ENCODE measurements around the gene ART4. TPM values are rescaled to one million over a fixed set of nuclear protein-coding genes. Genes with fewer than 3 reads are reported as not detected.

ART4 gene
- total RNA-seq, 1 experiment from 2014 or later, result not detected

GRCh38 chr12:14781563-14781962 is 61.8 kb downstream of the ART4 start:
- Mint-ChIP-seq H3K4me3 (ENCODE audit: low read depth, unreplicated experiment) (no peak overlapping the region), H3K27ac (ENCODE audit: unreplicated experiment) (no peak overlapping the region), H3K36me3 (ENCODE audit: insufficient read depth, unreplicated experiment) (peaks cover 11% of the 10 kb centered on the region), H3K27me3 (ENCODE audit: unreplicated experiment) (no peaks in the 10 kb centered on the region), H3K9me3 (ENCODE audit: low read depth, unreplicated experiment) (no peaks in the 10 kb centered on the region), H3K4me1 (ENCODE audit: low read depth, unreplicated experiment) (peaks cover 20% of the 10 kb centered on the region)
- BruUV-seq (replicated peaks), result no TSS peak
- TF ChIP-seq, protein P1, sequence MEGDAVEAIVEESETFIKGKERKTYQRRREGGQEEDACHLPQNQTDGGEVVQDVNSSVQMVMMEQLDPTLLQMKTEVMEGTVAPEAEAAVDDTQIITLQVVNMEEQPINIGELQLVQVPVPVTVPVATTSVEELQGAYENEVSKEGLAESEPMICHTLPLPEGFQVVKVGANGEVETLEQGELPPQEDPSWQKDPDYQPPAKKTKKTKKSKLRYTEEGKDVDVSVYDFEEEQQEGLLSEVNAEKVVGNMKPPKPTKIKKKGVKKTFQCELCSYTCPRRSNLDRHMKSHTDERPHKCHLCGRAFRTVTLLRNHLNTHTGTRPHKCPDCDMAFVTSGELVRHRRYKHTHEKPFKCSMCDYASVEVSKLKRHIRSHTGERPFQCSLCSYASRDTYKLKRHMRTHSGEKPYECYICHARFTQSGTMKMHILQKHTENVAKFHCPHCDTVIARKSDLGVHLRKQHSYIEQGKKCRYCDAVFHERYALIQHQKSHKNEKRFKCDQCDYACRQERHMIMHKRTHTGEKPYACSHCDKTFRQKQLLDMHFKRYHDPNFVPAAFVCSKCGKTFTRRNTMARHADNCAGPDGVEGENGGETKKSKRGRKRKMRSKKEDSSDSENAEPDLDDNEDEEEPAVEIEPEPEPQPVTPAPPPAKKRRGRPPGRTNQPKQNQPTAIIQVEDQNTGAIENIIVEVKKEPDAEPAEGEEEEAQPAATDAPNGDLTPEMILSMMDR (IDR thresholded peaks at IDR 0.05; ENCODE audit: unreplicated experiment), result no peak
- no peak for DNase-seq
- intact Hi-C loops (cut with micrococcal nuclease; ENCODE audit: unreplicated experiment), result no loop called here
- CTCF ChIA-PET, result no interaction called here

DNA sequence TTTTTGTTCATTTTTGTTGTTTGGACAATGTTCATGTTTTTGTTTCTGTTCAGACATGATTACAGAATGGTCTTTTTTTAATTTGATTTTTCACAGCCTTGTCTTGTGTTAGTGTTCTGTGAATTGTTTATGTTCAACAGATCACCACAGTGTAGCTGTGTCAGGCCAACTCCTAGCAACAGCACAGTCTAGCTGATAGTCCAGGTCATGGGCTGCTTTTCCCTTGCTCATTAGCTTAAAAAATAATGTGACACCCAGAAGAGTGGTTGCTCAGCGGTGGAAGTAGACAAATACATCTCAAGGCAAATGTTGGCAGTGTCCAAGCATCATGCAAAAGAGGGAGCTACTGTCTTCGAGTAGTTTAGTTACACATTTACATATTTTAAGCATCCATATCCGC is 62.5 kb downstream of the ART4 start:
- no peak overlapping the region for H3K4me3 Mint-ChIP-seq (ENCODE audit: low read depth, unreplicated experiment)
- no peaks in the 10 kb centered on the region for H3K9me3 Mint-ChIP-seq (ENCODE audit: low read depth, unreplicated experiment)
- no peak for DNase-seq
- H3K4me1 Mint-ChIP-seq (ENCODE audit: low read depth, unreplicated experiment), result peaks cover 27% of the 10 kb centered on the region
- TF ChIP-seq, protein P1 (IDR thresholded peaks at IDR 0.05; ENCODE audit: unreplicated experiment), result no peak
- CTCF ChIA-PET, result interaction anchor here (0.6 kb wide), 1 partner anchor 9 kb away, joined by 3 read pairs; no protein-coding TSS in a partner anchor
- H3K36me3 Mint-ChIP-seq (ENCODE audit: insufficient read depth, unreplicated experiment), result peaks cover 12% of the 10 kb centered on the region
- no peaks in the 10 kb centered on the region for H3K27me3 Mint-ChIP-seq (ENCODE audit: unreplicated experiment)
- intact Hi-C loops (cut with micrococcal nuclease; ENCODE audit: unreplicated experiment), result no loop called here
- no peak overlapping the region for H3K27ac Mint-ChIP-seq (ENCODE audit: unreplicated experiment)
- no TSS peak for BruUV-seq (replicated peaks)

GRCh38 chr12:14779834-14780233 is 63.5 kb downstream of the ART4 start:
- Mint-ChIP-seq H3K4me1 (ENCODE audit: low read depth, unreplicated experiment) (peaks cover 31% of the 10 kb centered on the region), H3K27me3 (ENCODE audit: unreplicated experiment) (no peaks in the 10 kb centered on the region), H3K27ac (ENCODE audit: unreplicated experiment) (no peak overlapping the region), H3K9me3 (ENCODE audit: low read depth, unreplicated experiment) (no peaks in the 10 kb centered on the region), H3K4me3 (ENCODE audit: low read depth, unreplicated experiment) (no peak overlapping the region), H3K36me3 (ENCODE audit: insufficient read depth, unreplicated experiment) (peaks cover 19% of the 10 kb centered on the region)
- DNase-seq, result no peak
- TF ChIP-seq, protein P1 (IDR thresholded peaks at IDR 0.05; ENCODE audit: unreplicated experiment), result no peak
- CTCF ChIA-PET, result no interaction called here
- BruUV-seq (replicated peaks), result no TSS peak
- intact Hi-C loops (cut with micrococcal nuclease; ENCODE audit: unreplicated experiment), result no loop called here

DNA sequence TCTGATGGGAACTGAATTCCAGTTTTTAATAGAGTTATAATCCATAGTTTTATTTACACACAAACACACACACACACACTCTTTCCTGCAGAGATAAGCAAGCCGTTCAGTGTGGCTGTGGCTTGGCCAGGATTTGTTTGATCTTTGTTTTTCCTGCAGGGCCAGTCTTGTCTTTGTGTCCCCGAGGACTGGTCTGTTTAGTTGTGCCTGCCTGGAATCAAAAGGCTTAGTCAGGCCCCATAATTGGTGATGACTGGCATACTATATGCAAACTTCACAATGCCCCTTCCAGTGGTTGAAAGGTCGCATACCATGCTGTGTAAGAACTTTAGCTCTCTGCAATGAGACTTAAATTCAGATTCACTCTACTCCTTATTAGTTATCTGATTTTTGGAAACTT is 66.1 kb downstream of the ART4 start:
- CTCF ChIA-PET, result interaction anchor here (0.8 kb wide), 1 partner anchor 26 kb away, joined by 4 read pairs; the partner anchor contains the start of genes C12orf60 and WBP11
- peak; percentile 46 for DNase-seq
- Mint-ChIP-seq H3K27ac (ENCODE audit: unreplicated experiment) (peak overlapping the region; percentile 52), H3K4me1 (ENCODE audit: low read depth, unreplicated experiment) (peaks cover 35% of the 10 kb centered on the region), H3K4me3 (ENCODE audit: low read depth, unreplicated experiment) (peak overlapping the region; percentile 98), H3K36me3 (ENCODE audit: insufficient read depth, unreplicated experiment) (peaks cover 37% of the 10 kb centered on the region), H3K27me3 (ENCODE audit: unreplicated experiment) (no peaks in the 10 kb centered on the region), H3K9me3 (ENCODE audit: low read depth, unreplicated experiment) (no peaks in the 10 kb centered on the region)
- no TSS peak for BruUV-seq (replicated peaks)
- intact Hi-C loops (cut with micrococcal nuclease; ENCODE audit: unreplicated experiment), result no loop called here
- TF ChIP-seq, protein P1 (IDR thresholded peaks at IDR 0.05; ENCODE audit: unreplicated experiment), result no peak

Measured in Calu3 (cell line).